K562 (cell line): Measurements from ENCODE around the gene SLC2A4RG.

Experiments used
- ATF3 ChIP-seq, 2 experiments: fragments of 450-650 bp in 1 of 2; sonication (generic) in 1 of 2; formaldehyde crosslinking in 1 of 2; IDR thresholded peaks in 1 of 2; conservative IDR thresholded peaks in 1 of 2; 2 replicates each; pipeline versions ENCODE4 v1.6.1 to v1.8.1; 2016 to 2023; ENCODE audit warnings: mild to moderate bottlenecking in 2 of 2, moderate library complexity in 2 of 2, inconsistent platforms in 1 of 2, missing genetic modification reagents in 1 of 2
- CTCF ChIP-seq, 3 experiments: IDR thresholded peaks in 2 of 3; conservative IDR thresholded peaks in 1 of 3; 2 replicates each; pipeline ENCODE4 v1.5.1; 2011 to 2012; ENCODE audit warnings: low read length in 3 of 3, mild to moderate bottlenecking in 3 of 3, control low read depth in 2 of 3, improper control_type of control experiment in 1 of 3, inconsistent platforms in 1 of 3, low read depth in 1 of 3, mixed read lengths in 1 of 3, moderate library complexity in 1 of 3; ENCODE audit not compliant: insufficient read depth in 2 of 3
- IRF2 ChIP-seq: sonication (generic); formaldehyde crosslinking; IDR thresholded peaks from 2 replicates; pipeline ENCODE4 v1.8.1; 2022; ENCODE audit warnings: mild to moderate bottlenecking, missing genetic modification reagents
- POLR2A ChIP-seq: fragments of 450-650 bp; conservative IDR thresholded peaks from 2 replicates; pipeline ENCODE4 v1.6.1; 2016
- PYGO2 ChIP-seq: fragments of 450-650 bp; IDR thresholded peaks from 2 replicates; pipeline ENCODE4 v1.6.1; 2016; ENCODE audit warnings: mild to moderate bottlenecking, missing genetic modification characterization, moderate library complexity, missing compliant biosample characterization
- THAP12 ChIP-seq: fragments of 250-450 bp; sonication (Bioruptor Pico); IDR thresholded peaks from 2 replicates; pipeline ENCODE4 v1.9.0; 2021; ENCODE audit warnings: mild to moderate bottlenecking, inconsistent platforms
- ZFP1 ChIP-seq: fragments of 450-650 bp; formaldehyde crosslinking; IDR thresholded peaks from 2 replicates; pipeline ENCODE4 v1.4.0; 2020; ENCODE audit warnings: mild to moderate bottlenecking, mixed read lengths
- ZNF274 ChIP-seq: IDR thresholded peaks from 2 replicates; pipeline ENCODE4 v1.6.1; 2011; ENCODE audit warnings: low read depth, mild to moderate bottlenecking, low read length, moderate library complexity, borderline replicate concordance
- ZNF3 ChIP-seq: fragments of 250-450 bp; sonication (Bioruptor Pico); IDR thresholded peaks from 2 replicates; pipeline ENCODE4 v1.5.0; 2021; ENCODE audit warnings: mild to moderate bottlenecking, moderate library complexity
- ZNF408 ChIP-seq: fragments of 250-450 bp; sonication (Bioruptor Pico); IDR thresholded peaks from 2 replicates; pipeline ENCODE4 v1.4.0; 2020; ENCODE audit warnings: low read depth, mild to moderate bottlenecking, moderate library complexity

- TF ChIP-seq CTCF (IDR thresholded peaks at IDR 0.05 in 2 of 3, conservative IDR thresholded peaks at IDR 0.05 in 1 of 3; ENCODE audit: insufficient read depth in 2 of 3, low read depth in 1 of 3, low read length in 3 of 3), result no peak
- TF ChIP-seq THAP12, result no peak
- no peak for TF ChIP-seq POLR2A
- TF ChIP-seq ZFP1, result no peak
- TF ChIP-seq IRF2 (CRISPR knock-in tag), result no peak
- no peak for TF ChIP-seq ZNF408 (CRISPR knock-in tag)
- TF ChIP-seq ATF3 (IDR thresholded peaks at IDR 0.05), result no peak
- no peak for TF ChIP-seq ATF3 (CRISPR knock-in tag; conservative IDR thresholded peaks at IDR 0.05)
- no peak for TF ChIP-seq PYGO2 (tag)
- TF ChIP-seq ZNF274, result no peak
- TF ChIP-seq ZNF3 (CRISPR knock-in tag), result no peak
Observed at GRCh38 chr20:63789836-63790571, 50.4 kb downstream of the SLC2A4RG start.
